ENCODE results near the gene FCRLA. TPM values are rescaled to one million over a fixed set of nuclear protein-coding genes. Genes with fewer than 3 reads are reported as not detected.
A peak's percentile ranks its signal among the peaks of the same experiment; 100 is the strongest.

The FCRLA gene
- total RNA-seq, 3 donors from 2014 or later: 0.41 to 0.49 TPM; not detected in 1

- intact Hi-C loops (cut with DNase I, micrococcal nuclease): no loop called here
- DNase-seq (no peak), ATAC-seq (no peak)
- no peak overlapping the region for H3K4me3 ChIP-seq
- H3K9me3 ChIP-seq: no peaks in the 10 kb centered on the region
- H3K36me3 ChIP-seq (ENCODE audit: low read depth): no peaks in the 10 kb centered on the region
- TF ChIP-seq, protein P1, sequence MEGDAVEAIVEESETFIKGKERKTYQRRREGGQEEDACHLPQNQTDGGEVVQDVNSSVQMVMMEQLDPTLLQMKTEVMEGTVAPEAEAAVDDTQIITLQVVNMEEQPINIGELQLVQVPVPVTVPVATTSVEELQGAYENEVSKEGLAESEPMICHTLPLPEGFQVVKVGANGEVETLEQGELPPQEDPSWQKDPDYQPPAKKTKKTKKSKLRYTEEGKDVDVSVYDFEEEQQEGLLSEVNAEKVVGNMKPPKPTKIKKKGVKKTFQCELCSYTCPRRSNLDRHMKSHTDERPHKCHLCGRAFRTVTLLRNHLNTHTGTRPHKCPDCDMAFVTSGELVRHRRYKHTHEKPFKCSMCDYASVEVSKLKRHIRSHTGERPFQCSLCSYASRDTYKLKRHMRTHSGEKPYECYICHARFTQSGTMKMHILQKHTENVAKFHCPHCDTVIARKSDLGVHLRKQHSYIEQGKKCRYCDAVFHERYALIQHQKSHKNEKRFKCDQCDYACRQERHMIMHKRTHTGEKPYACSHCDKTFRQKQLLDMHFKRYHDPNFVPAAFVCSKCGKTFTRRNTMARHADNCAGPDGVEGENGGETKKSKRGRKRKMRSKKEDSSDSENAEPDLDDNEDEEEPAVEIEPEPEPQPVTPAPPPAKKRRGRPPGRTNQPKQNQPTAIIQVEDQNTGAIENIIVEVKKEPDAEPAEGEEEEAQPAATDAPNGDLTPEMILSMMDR (IDR thresholded peaks at IDR 0.05): no peak
- H3K4me1 ChIP-seq (ENCODE audit: low read depth): no peaks in the 10 kb centered on the region
Measured at GRCh38 chr1:161733526-161733925, 26.5 kb downstream of the FCRLA start.

DNA sequence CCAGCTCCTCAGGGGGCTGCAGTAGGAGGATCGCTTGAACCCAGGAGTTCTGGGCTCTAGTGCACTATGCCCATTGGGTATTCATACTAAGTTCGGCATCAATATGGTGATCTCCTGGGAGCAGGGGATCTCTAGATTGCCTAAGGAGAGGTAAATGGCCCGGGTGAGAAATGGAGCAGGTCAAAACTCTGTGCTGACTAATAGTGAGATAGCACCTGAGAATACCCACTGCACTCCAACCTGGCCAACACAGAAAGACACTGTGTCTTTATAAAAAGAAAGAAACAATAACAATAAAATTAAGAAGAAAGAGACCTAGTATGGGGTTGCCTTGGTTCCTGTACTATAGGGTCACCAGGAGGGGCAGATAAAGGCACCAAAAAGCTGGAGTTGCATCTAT, 28.8 kb downstream of the FCRLA start:
- Histone ChIP-seq H3K4me3 (no peak overlapping the region), H3K4me1 (ENCODE audit: low read depth) (no peaks in the 10 kb centered on the region), H3K36me3 (ENCODE audit: low read depth) (no peaks in the 10 kb centered on the region), H3K9me3 (no peaks in the 10 kb centered on the region)
- intact Hi-C loops (cut with DNase I, micrococcal nuclease): no loop called here
- ATAC-seq (no peak), DNase-seq (no peak)
- TF ChIP-seq, protein P1 (IDR thresholded peaks at IDR 0.05): no peak

DNA sequence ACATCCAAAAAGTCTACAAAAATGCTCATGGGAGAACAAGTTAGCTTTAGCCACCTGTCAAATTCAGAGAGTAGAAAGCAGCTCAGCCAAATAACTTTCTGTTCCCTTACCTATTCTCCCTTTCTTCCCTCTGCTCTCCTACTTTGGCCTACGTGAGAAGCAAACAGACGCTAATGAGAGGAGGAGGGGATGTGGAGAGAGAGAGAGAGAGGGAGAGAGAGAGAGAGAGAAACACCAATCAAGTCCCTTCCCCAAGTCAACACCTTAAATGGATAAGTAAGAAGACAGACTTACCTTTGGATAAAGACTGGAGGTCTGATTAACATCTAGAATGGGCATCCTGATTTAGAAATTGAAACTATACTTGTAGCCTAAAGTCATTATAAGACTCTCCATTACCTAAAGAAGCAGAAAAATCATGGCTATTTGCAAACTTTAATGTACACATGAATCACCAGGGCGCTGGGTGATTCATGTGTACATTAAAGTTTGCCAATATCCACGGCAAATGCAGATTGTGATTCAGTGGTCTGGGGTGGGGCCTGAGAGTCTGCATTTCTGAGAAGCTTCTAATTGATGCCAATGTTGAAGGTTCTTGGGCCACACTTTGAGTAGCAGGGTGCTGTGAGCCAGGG, 29.4 kb downstream of the FCRLA start:
- no peaks in the 10 kb centered on the region for H3K36me3 ChIP-seq (ENCODE audit: low read depth)
- H3K4me3 ChIP-seq: no peak overlapping the region
- no peak for ATAC-seq
- H3K4me1 ChIP-seq (ENCODE audit: low read depth): no peaks in the 10 kb centered on the region
- intact Hi-C loops (cut with DNase I, micrococcal nuclease): no loop called here
- TF ChIP-seq, protein P1 (IDR thresholded peaks at IDR 0.05): no peak
- DNase-seq: no peak
- H3K9me3 ChIP-seq: no peaks in the 10 kb centered on the region

GRCh38 chr1:161737625-161738024, 30.6 kb downstream of the FCRLA start:
- H3K9me3 ChIP-seq: no peaks in the 10 kb centered on the region
- intact Hi-C loops (cut with DNase I, micrococcal nuclease): no loop called here
- no peaks in the 10 kb centered on the region for H3K36me3 ChIP-seq (ENCODE audit: low read depth)
- DNase-seq (no peak), ATAC-seq (no peak)
- H3K4me1 ChIP-seq (ENCODE audit: low read depth): no peaks in the 10 kb centered on the region
- TF ChIP-seq, protein P1 (IDR thresholded peaks at IDR 0.05): no peak
- no peak overlapping the region for H3K4me3 ChIP-seq

DNA sequence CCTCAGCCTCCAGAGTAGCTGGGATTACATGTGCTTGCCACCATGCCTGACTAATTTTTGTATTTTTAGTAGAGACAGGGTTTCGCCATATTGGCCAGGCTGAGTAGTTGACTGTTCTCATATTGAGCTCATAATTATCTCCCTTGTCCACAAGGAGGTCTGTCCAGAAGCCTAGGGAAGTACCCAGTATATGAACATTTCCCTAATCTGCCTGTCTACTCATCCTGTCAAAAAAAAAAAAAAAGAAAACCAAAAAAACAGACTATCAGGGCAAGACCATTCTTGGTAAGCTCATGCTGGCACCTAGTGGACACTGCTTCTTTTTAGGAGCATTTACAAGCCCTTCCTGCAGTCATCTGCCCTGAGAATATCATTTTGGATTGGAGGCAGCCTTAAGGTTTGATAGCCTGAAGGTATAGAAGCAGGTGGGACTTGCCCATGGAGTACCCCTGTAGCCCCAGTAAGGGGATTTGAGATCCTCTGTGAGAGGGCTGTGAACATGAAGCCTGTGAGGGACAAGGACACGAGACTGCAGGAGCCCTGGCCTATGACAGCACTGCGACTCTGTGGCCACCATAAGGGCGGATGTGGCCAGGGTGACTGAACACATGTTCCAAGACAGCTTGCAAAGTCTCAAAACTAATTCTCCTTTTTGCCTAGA, 31.7 kb downstream of the FCRLA start:
- Histone ChIP-seq H3K4me1 (ENCODE audit: low read depth) (no peaks in the 10 kb centered on the region), H3K36me3 (ENCODE audit: low read depth) (no peaks in the 10 kb centered on the region), H3K9me3 (no peaks in the 10 kb centered on the region), H3K4me3 (no peak overlapping the region)
- DNase-seq (peak; percentile 55 to 76 (median 56)), ATAC-seq (peak; percentile 85)
- TF ChIP-seq, protein P1 (IDR thresholded peaks at IDR 0.05): no peak
- intact Hi-C loops (cut with DNase I, micrococcal nuclease): no loop called here

Data from mucosa of descending colon (tissue), 3 donors.